KMS-11 (cell line): ENCODE measurements around the gene HIBADH.
A peak's percentile ranks its signal among the peaks of the same experiment; 100 is the strongest.

ENCODE experiments used
- H2AFZ ChIP-seq: fragments of 200-600 bp; sonication (generic); 2 replicates; pipeline ENCODE4 v1.6.1; 2016; ENCODE audit warnings: antibody characterized with exemption, mixed run types, low read depth
- H3K27ac ChIP-seq: fragments of 200-600 bp; sonication (generic); 2 replicates; pipeline ENCODE4 v1.6.1; 2016; ENCODE audit warnings: mild to moderate bottlenecking, mixed run types
- H3K27me3 ChIP-seq: fragments of 200-600 bp; sonication (generic); 2 replicates; pipeline ENCODE4 v1.6.1; 2017; ENCODE audit warnings: mild to moderate bottlenecking, low read depth, mixed run types, moderate library complexity; ENCODE audit not compliant: insufficient read depth
- H3K36me3 ChIP-seq: fragments of 200-600 bp; sonication (generic); 2 replicates; pipeline ENCODE4 v1.6.1; 2017; ENCODE audit warnings: mild to moderate bottlenecking, mixed run types; ENCODE audit not compliant: insufficient read depth
- H3K4me1 ChIP-seq: fragments of 200-600 bp; sonication (generic); 2 replicates; pipeline ENCODE4 v1.6.1; 2016; ENCODE audit warnings: mild to moderate bottlenecking, low read depth, mixed run types; ENCODE audit not compliant: poor library complexity, severe bottlenecking
- H3K4me2 ChIP-seq: fragments of 200-600 bp; sonication (generic); 2 replicates; pipeline ENCODE4 v1.7.0; 2016; ENCODE audit warnings: mild to moderate bottlenecking, mixed run types
- H3K4me3 ChIP-seq: fragments of 200-600 bp; sonication (generic); IDR thresholded peaks from 2 replicates; pipeline ENCODE4 v1.6.1; 2017; ENCODE audit warnings: low read depth, low read length, mixed read lengths; ENCODE audit not compliant: insufficient read depth
- H3K79me2 ChIP-seq: fragments of 200-600 bp; sonication (generic); 2 replicates; pipeline ENCODE4 v1.6.1; 2016; ENCODE audit warnings: low read depth, mixed run types; ENCODE audit not compliant: insufficient read depth
- H3K9ac ChIP-seq: fragments of 200-600 bp; sonication (generic); 2 replicates; pipeline ENCODE4 v1.6.1; 2016; ENCODE audit warnings: mild to moderate bottlenecking, mixed run types
- H4K20me1 ChIP-seq: fragments of 200-600 bp; sonication (generic); 2 replicates; pipeline ENCODE4 v1.6.1; 2016; ENCODE audit warnings: mild to moderate bottlenecking, mixed run types; ENCODE audit not compliant: insufficient read depth
- CTCF ChIP-seq: fragments of 200-600 bp; sonication (generic); conservative IDR thresholded peaks from 2 replicates; pipeline ENCODE4 v1.6.1; 2017; ENCODE audit warnings: low read depth, mild to moderate bottlenecking, antibody characterized with exemption, low read length, moderate library complexity, mixed read lengths

Gene HIBADH

DNA sequence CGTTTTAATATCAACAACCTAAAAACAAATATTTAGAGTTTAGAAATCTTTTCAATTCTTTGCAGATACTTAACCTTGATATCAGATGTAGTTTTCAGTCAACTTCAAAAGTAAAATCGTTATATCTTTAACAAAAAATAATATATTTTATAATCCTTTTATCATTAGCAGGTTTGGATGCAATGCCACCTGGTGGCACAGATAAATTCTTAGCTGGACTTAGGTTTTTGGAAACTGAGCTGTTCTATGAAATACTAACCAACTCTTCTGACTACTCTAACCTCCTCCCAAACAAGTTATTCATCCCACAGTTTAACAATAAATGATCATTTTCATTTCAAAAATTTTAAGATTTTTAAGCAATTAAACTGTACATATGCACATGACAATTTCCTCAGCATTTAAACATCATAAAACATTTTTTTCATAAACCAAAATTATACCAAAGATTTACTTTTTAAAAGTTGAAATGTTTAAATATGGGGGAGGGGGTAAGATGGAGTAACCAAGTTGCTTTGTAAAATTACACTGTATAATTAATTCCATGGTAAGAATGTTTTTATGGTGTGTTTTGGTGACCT lies 56.9 kb downstream of the HIBADH start:
- H3K36me3 ChIP-seq: no peaks in the 10 kb centered on the region
- no peaks in the 10 kb centered on the region for H3K79me2 ChIP-seq
- H3K4me1 ChIP-seq: no peaks in the 10 kb centered on the region
- H3K27ac ChIP-seq: no peak overlapping the region
- no peak overlapping the region for H3K4me2 ChIP-seq
- no peak overlapping the region for H3K9ac ChIP-seq
- H3K27me3 ChIP-seq: no peaks in the 10 kb centered on the region
- H4K20me1 ChIP-seq: no peaks in the 10 kb centered on the region
- H2AFZ ChIP-seq: no peak overlapping the region
- peak; percentile 53; the same call in 1 of the 2 replicates for TF ChIP-seq CTCF
- H3K4me3 ChIP-seq: no peak overlapping the region

GRCh38 chr7:27605283-27605682 lies 57.4 kb downstream of the HIBADH start:
- no peak overlapping the region for H3K4me3 ChIP-seq
- no peaks in the 10 kb centered on the region for H4K20me1 ChIP-seq
- H3K79me2 ChIP-seq: no peaks in the 10 kb centered on the region
- H3K27me3 ChIP-seq: no peaks in the 10 kb centered on the region
- H3K4me1 ChIP-seq: no peaks in the 10 kb centered on the region
- no peak overlapping the region for H3K4me2 ChIP-seq
- TF ChIP-seq CTCF: no peak
- no peaks in the 10 kb centered on the region for H3K36me3 ChIP-seq
- no peak overlapping the region for H2AFZ ChIP-seq
- H3K27ac ChIP-seq: no peak overlapping the region
- no peak overlapping the region for H3K9ac ChIP-seq

DNA sequence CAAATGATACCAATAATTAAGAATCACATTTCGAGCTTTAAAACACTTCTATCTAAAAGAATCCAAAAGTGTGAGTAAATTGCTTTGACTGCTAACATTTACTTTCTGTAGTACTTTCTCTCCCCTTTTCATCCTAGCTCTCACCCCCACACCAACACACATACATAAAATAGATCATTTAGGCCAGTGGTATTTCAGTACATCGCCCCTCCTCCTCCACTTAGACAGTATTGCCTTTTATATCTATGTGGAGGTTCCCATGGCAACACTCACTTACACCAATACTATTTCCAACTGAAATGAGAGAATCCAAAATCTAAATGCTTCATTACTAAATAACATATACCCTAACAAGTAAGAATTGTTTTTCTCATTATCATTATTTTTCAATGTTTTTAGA lies 58.9 kb downstream of the HIBADH start:
- Histone ChIP-seq H3K27ac (no peak overlapping the region), H3K4me1 (no peaks in the 10 kb centered on the region)

GRCh38 chr7:27602766-27603165 lies 59.9 kb downstream of the HIBADH start:
- H3K4me3 ChIP-seq: no peak overlapping the region
- H3K36me3 ChIP-seq: no peaks in the 10 kb centered on the region
- no peaks in the 10 kb centered on the region for H3K27me3 ChIP-seq
- no peak overlapping the region for H2AFZ ChIP-seq
- no peaks in the 10 kb centered on the region for H3K4me1 ChIP-seq
- no peak overlapping the region for H3K27ac ChIP-seq
- no peak for TF ChIP-seq CTCF
- no peak overlapping the region for H3K4me2 ChIP-seq
- H3K9ac ChIP-seq: no peak overlapping the region
- H4K20me1 ChIP-seq: no peaks in the 10 kb centered on the region
- H3K79me2 ChIP-seq: no peaks in the 10 kb centered on the region

More for the DNA sequence above, 58.9 kb downstream of the HIBADH start:
- Histone ChIP-seq H3K36me3 (no peaks in the 10 kb centered on the region), H3K79me2 (no peaks in the 10 kb centered on the region), H3K4me3 (no peak overlapping the region), H3K4me2 (no peak overlapping the region), H3K9ac (no peak overlapping the region), H2AFZ (no peak overlapping the region), H4K20me1 (no peaks in the 10 kb centered on the region), H3K27me3 (no peaks in the 10 kb centered on the region)
- TF ChIP-seq CTCF: no peak
